ENCODE data around the gene AGBL3.
A peak's percentile ranks its signal among the peaks of the same experiment; 100 is the strongest.

Gene AGBL3

GRCh38 chr7:135156290-135156689, 170.0 kb downstream of the AGBL3 start:
- TF ChIP-seq POLR2A (IDR thresholded peaks at IDR 0.05; ENCODE audit: low read length) (no peak), GATA1 (IDR thresholded peaks at IDR 0.05; ENCODE audit: low read depth, low read length) (no peak)
- no peak for DNase-seq

- DNase-seq, result no peak
- no peak for TF ChIP-seq POLR2A (IDR thresholded peaks at IDR 0.05; ENCODE audit: low read length)
- no peak for TF ChIP-seq GATA1 (IDR thresholded peaks at IDR 0.05; ENCODE audit: low read depth, low read length)
Measured at GRCh38 chr7:135158141-135158655, 171.9 kb downstream of the AGBL3 start.

GRCh38 chr7:135158874-135159273, 172.6 kb downstream of the AGBL3 start:
- TF ChIP-seq GATA1 (IDR thresholded peaks at IDR 0.05; ENCODE audit: low read depth, low read length) (no peak), POLR2A (IDR thresholded peaks at IDR 0.05; ENCODE audit: low read length) (no peak)
- DNase-seq, result no peak

- peak in 1 of 2 experiments; percentile 48 for DNase-seq
- no peak for TF ChIP-seq POLR2A (IDR thresholded peaks at IDR 0.05; ENCODE audit: low read length)
- TF ChIP-seq GATA1 (IDR thresholded peaks at IDR 0.05; ENCODE audit: low read depth, low read length), result no peak
Measured at GRCh38 chr7:135159359-135160085, 173.2 kb downstream of the AGBL3 start.

GRCh38 chr7:135160098-135160857, 174.0 kb downstream of the AGBL3 start:
- TF ChIP-seq POLR2A (IDR thresholded peaks at IDR 0.05; ENCODE audit: low read length) (peak; percentile 8), GATA1 (IDR thresholded peaks at IDR 0.05; ENCODE audit: low read depth, low read length) (no peak)
- peak; percentile 83 to 84 for DNase-seq

GRCh38 chr7:135160858-135161653, 174.7 kb downstream of the AGBL3 start:
- TF ChIP-seq POLR2A (IDR thresholded peaks at IDR 0.05; ENCODE audit: low read length) (peak; percentile 1), GATA1 (IDR thresholded peaks at IDR 0.05; ENCODE audit: low read depth, low read length) (no peak)
- peak; percentile 21 to 51 for DNase-seq

GRCh38 chr7:135161669-135162068, 175.4 kb downstream of the AGBL3 start:
- TF ChIP-seq GATA1 (IDR thresholded peaks at IDR 0.05; ENCODE audit: low read depth, low read length) (no peak), POLR2A (IDR thresholded peaks at IDR 0.05; ENCODE audit: low read length) (no peak)
- DNase-seq, result no peak

- no peak for TF ChIP-seq POLR2A (IDR thresholded peaks at IDR 0.05; ENCODE audit: low read length)
- no peak for TF ChIP-seq GATA1 (IDR thresholded peaks at IDR 0.05; ENCODE audit: low read depth, low read length)
- DNase-seq, result peak; percentile 19 to 28
Measured at GRCh38 chr7:135162382-135163001, 176.2 kb downstream of the AGBL3 start.

- TF ChIP-seq POLR2A (IDR thresholded peaks at IDR 0.05; ENCODE audit: low read length) (peak; percentile 30), GATA1 (IDR thresholded peaks at IDR 0.05; ENCODE audit: low read depth, low read length) (no peak)
- DNase-seq, result no peak
Measured at GRCh38 chr7:135164357-135165061, 178.2 kb downstream of the AGBL3 start.

- TF ChIP-seq POLR2A (IDR thresholded peaks at IDR 0.05; ENCODE audit: low read length) (no peak), GATA1 (IDR thresholded peaks at IDR 0.05; ENCODE audit: low read depth, low read length) (no peak)
- no peak for DNase-seq
Measured at GRCh38 chr7:135165862-135166261, 179.6 kb downstream of the AGBL3 start.

- no peak for TF ChIP-seq POLR2A (IDR thresholded peaks at IDR 0.05; ENCODE audit: low read length)
- TF ChIP-seq GATA1 (IDR thresholded peaks at IDR 0.05; ENCODE audit: low read depth, low read length), result no peak
- DNase-seq, result no peak
Measured at GRCh38 chr7:135166338-135166990, 180.2 kb downstream of the AGBL3 start.

GRCh38 chr7:135167365-135167917, 181.1 kb downstream of the AGBL3 start:
- no peak for TF ChIP-seq POLR2A (IDR thresholded peaks at IDR 0.05; ENCODE audit: low read length)
- TF ChIP-seq GATA1 (IDR thresholded peaks at IDR 0.05; ENCODE audit: low read depth, low read length), result no peak
- DNase-seq, result peak; percentile 69 to 76
